Activated T-helper 17 cell treated with anti-CD3 and anti-CD28 coated beads, Interleukin-2, amount 50 U/mL, for 72 hours (primary cell): ENCODE data around the gene CCNL2. TPM values are rescaled to one million over a fixed set of nuclear protein-coding genes. Genes with fewer than 3 reads are reported as not detected.
A peak's percentile ranks its signal among the peaks of the same experiment; 100 is the strongest.
"Not testable (repeated sequence)": the region's sequence is repeated elsewhere in the genome, so short reads cannot be mapped to it uniquely, and the experiment has no call there.

Experiments
- ATAC-seq: fragments of 150-1000 bp; cut with Tn5 transposase; replicated peaks from 2 replicates; pipeline ENCODE4 v1.10.0; 2021; ENCODE audit warnings: mild to moderate bottlenecking, moderate library complexity
- H3K27ac Mint-ChIP-seq: one replicate; pipeline ENCODE4 v1.8.0; 2022; ENCODE audit warnings: mixed read lengths
- H3K27me3 Mint-ChIP-seq: one replicate; pipeline ENCODE4 v1.8.0; 2022; ENCODE audit warnings: mixed read lengths
- H3K36me3 Mint-ChIP-seq: one replicate; pipeline ENCODE4 v1.8.0; 2022; ENCODE audit warnings: low read depth, mild to moderate bottlenecking, mixed read lengths
- H3K4me1 Mint-ChIP-seq: one replicate; pipeline ENCODE4 v1.8.0; 2022; ENCODE audit warnings: mixed read lengths
- H3K4me3 Mint-ChIP-seq: one replicate; pipeline ENCODE4 v1.8.0; 2022; ENCODE audit warnings: mild to moderate bottlenecking, mixed read lengths
- H3K9me3 Mint-ChIP-seq: one replicate; pipeline ENCODE4 v1.8.0; 2022; ENCODE audit warnings: mixed read lengths
- total RNA-seq, 2 donors: library from RNA; stranded (reverse); gene quantifications; one replicate each; pipeline ENCODE4 v1.2.3, GENCODE V29; 2022

Gene CCNL2
- total RNA-seq, 2 donors from 2014 or later = 103 to 107 TPM

DNA sequence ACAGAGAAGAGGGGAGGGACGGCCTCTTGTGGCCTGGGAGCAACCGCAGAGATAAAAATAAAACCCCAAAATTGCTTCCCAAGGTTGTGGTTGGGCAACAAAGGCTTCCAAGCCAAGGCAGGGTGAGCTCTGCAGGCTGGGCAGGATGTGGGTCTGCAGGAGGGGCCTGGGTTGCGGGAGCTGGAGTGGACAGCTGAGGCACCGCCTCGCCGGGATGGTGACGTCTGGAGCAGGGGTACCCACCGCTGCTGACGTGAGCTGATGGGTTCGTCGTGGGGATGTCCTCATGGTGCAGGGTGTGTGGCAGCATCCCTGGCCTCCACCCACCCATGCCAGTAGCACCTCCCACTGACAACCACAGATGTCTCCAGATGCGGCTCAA is 27.8 kb downstream of the CCNL2 start:
- Mint-ChIP-seq H3K27me3 (no peaks in the 10 kb centered on the region), H3K9me3 (no peaks in the 10 kb centered on the region), H3K27ac (no peak overlapping the region), H3K4me1 (no peaks in the 10 kb centered on the region), H3K36me3 (peaks cover 26% of the 10 kb centered on the region), H3K4me3 (peak overlapping the region; percentile 11)
- ATAC-seq = peak; percentile 8

DNA sequence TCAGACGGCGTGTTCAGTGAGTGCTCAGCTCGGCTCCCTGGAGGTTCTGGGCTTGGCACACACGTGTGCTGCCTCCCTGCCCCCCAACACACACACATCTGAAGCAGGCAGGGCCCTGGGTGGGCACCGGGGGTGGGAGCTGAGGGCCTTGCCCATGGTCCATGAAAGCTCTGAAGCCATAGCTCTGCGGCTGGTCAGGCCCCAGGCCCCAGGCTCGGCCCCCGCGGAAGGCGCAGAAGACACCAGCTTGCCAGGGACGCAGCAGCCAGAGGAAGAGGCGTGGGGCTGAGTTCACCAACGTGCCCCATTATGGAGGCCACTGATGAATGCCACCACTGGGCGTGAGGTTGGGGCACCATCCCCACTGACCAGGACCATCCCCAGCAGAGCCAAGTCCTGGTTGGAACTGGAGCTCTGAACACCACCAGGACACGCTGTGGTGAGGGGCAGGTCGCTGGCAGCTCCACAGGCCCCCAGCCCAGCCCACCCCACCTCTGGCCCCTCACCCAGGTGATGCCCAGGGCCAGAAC is 28.3 kb downstream of the CCNL2 start:
- no peak for ATAC-seq
- Mint-ChIP-seq H3K27ac (no peak overlapping the region), H3K4me3 (peak overlapping the region; percentile 11)

GRCh38 chr1:1370094-1370493 is 29.0 kb downstream of the CCNL2 start:
- not testable (repeated sequence) for ATAC-seq, H3K4me3 Mint-ChIP-seq, H3K27ac Mint-ChIP-seq

More for the DNA sequence above, 28.3 kb downstream of the CCNL2 start:
- H3K27me3 Mint-ChIP-seq = no peaks in the 10 kb centered on the region
- peaks cover 26% of the 10 kb centered on the region for H3K36me3 Mint-ChIP-seq
- H3K4me1 Mint-ChIP-seq = no peaks in the 10 kb centered on the region
- no peaks in the 10 kb centered on the region for H3K9me3 Mint-ChIP-seq

GRCh38 chr1:1367315-1367714 is 31.8 kb downstream of the CCNL2 start:
- no peaks in the 10 kb centered on the region for H3K9me3 Mint-ChIP-seq
- no peak overlapping the region for H3K27ac Mint-ChIP-seq

More at GRCh38 chr1:1370094-1370493, 29.0 kb downstream of the CCNL2 start:
- H3K9me3 Mint-ChIP-seq, H3K4me1 Mint-ChIP-seq, H3K27me3 Mint-ChIP-seq: not testable (repeated sequence)
- peaks cover 21% of the 10 kb centered on the region for H3K36me3 Mint-ChIP-seq

DNA sequence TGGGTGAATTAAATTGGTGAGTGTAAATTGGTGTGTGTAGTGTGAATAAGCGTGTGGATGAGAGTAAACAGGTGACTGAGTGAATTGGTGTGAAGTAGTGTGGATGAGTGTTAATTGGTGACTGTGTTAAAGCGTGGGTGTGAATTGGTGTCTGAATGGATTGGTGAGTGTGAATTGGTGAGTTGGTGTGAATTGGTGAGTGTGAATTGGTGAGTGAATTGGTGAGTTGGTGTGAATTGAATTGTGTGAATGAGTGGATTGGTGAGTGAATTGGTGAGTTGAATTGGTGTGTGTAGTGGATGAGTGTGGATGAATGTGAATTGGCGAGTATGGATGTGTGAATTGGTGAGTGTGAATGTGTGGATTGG is 32.5 kb downstream of the CCNL2 start:
- Mint-ChIP-seq H3K27ac (no peak overlapping the region), H3K4me3 (no peak overlapping the region), H3K9me3 (no peaks in the 10 kb centered on the region)

More at GRCh38 chr1:1367315-1367714, 31.8 kb downstream of the CCNL2 start:
- Mint-ChIP-seq H3K4me3 (no peak overlapping the region), H3K27me3 (no peaks in the 10 kb centered on the region), H3K36me3 (no peaks in the 10 kb centered on the region), H3K4me1 (no peaks in the 10 kb centered on the region)
- ATAC-seq = no peak

DNA sequence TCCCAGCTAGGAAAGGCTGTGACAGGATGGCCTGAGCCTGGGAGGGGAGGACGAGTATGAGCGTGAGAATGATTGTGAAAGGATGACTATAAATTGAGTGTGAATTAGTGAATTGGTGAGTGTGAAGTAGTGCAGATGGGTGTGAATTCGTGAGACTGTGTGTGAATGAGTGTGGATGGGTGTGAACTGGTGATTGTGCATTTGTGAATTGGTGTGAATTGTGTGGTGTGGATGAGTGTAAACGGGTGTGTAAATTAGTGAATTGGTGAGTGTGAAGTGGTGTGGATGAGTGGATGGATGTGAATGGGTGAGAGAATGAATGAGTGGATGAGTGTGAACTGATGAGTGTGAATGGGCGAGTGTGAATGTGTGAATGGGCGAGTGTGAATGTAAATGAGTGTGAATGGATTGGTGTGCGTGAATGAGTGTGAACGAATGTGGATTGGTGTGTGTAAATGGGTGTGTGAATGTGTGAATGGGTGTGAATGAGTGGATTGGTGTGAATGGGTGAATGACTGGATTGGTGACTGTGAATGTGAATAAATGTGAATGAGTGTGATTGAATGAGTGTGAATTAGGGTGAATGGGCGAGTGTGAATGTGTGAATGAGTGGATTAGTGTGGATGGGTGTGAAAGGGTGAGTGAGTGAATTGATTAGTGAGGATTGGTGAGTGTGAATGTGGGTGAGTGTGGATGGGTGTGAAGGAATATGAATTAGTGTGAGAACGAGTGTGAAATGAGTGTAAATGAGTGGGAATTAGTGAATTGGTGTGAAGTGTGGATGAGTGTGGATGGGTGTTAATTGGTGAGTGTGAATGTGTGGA is 33.0 kb downstream of the CCNL2 start:
- Mint-ChIP-seq H3K36me3 (no peaks in the 10 kb centered on the region), H3K27ac (no peak overlapping the region), H3K27me3 (no peaks in the 10 kb centered on the region), H3K4me3 (no peak overlapping the region), H3K4me1 (peaks cover under 1% of the 10 kb centered on the region), H3K9me3 (no peaks in the 10 kb centered on the region)
- ATAC-seq = no peak

More for the DNA sequence above, 32.5 kb downstream of the CCNL2 start:
- Mint-ChIP-seq H3K4me1 (no peaks in the 10 kb centered on the region), H3K36me3 (no peaks in the 10 kb centered on the region), H3K27me3 (no peaks in the 10 kb centered on the region)
- no peak for ATAC-seq

DNA sequence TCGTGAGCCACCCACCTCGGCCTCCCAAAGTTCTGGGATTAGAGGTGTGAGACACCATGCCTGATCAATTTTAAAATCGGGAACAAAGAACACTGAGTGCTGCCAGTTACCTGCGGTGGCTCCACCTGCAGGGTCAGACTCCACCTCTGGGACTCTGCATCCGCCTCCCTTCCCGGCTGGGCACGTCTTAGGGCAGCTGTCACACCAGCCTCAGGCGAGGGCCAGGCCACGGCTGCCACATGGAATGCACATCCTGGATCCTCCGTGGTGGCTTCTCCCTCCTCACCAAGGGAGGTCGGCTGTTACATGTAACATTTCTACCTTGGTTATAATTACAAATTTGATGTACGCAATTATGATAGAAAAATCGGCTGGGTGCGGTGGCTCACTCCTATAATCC is 34.9 kb downstream of the CCNL2 start:
- Mint-ChIP-seq H3K4me3 (no peak overlapping the region), H3K4me1 (peaks cover 6% of the 10 kb centered on the region), H3K9me3 (no peaks in the 10 kb centered on the region), H3K27ac (no peak overlapping the region), H3K36me3 (no peaks in the 10 kb centered on the region), H3K27me3 (no peaks in the 10 kb centered on the region)
- ATAC-seq = no peak

- no peak for ATAC-seq
- no peak overlapping the region for H3K4me3 Mint-ChIP-seq
- H3K4me1 Mint-ChIP-seq = peaks cover 6% of the 10 kb centered on the region
- H3K27me3 Mint-ChIP-seq = no peaks in the 10 kb centered on the region
- no peak overlapping the region for H3K27ac Mint-ChIP-seq
- H3K36me3 Mint-ChIP-seq = no peaks in the 10 kb centered on the region
- H3K9me3 Mint-ChIP-seq = no peaks in the 10 kb centered on the region
Measured at GRCh38 chr1:1361982-1362423, 37.1 kb downstream of the CCNL2 start.

DNA sequence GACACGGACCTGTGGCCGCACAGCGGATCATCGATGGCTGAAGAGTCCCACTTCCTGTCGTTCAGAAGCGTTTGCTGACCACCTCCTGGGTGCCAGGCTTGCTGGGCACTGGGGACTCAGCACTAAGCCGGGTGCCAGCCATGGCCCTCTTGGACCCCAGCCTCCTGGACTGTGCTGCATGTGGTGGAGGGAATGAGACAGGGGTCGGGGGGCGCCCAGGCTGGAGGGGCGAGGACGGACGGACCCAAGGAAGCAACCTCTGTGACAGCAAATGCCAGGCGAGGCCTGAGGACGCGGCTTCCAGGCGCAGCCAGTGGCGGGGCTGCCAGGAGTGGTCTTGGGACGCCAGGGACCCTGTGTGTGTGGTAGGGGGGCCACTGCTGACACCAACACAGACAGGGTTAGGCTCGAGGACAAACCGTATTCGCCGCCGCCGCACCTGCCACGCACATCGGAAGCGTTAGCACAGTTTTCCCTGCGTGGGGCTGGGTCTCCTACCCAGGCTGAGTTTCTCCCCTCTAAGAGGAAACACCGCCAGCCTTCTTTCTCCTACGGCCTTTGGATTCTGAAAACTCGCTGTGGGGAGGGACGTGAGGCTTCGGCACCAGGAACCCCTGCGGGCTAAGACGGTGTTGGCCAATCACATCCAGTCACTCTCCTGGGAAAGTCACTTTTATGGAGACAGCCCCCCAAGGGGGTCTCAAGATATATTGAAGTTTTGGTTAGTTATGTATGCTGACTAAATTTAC is 37.7 kb downstream of the CCNL2 start:
- Mint-ChIP-seq H3K4me1 (peaks cover 6% of the 10 kb centered on the region), H3K27me3 (no peaks in the 10 kb centered on the region), H3K4me3 (no peak overlapping the region), H3K9me3 (no peaks in the 10 kb centered on the region), H3K36me3 (no peaks in the 10 kb centered on the region), H3K27ac (no peak overlapping the region)
- no peak for ATAC-seq

DNA sequence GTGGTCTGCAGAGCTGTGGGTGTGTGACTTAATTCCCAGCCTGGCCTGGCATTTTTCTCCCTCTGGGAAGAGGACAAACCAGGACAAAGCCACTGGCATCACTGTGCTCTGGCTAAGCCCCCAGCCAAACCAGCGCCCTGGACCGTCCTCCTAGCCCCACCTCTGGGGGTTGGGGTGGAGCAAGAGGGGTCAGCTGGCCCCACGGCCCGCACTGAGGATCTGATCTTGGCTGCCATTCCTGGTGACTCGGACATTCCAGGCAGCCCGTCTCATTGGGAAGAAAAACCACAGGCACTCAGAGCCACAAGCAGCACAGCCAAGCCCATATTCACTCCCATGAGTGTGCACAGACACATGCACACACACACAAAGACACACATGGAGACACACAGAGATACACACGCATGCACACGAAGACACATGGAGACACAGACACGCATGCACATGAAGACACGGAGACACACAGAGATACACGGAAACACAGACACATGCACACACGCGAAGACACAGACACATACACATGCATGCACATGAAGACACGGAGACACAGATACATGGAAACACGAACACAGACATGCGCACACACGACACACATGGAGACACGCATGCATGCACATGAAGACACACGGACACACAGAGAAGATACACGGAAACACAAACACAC is 38.5 kb downstream of the CCNL2 start:
- Mint-ChIP-seq H3K27me3 (no peaks in the 10 kb centered on the region), H3K4me3 (no peak overlapping the region), H3K4me1 (peaks cover 6% of the 10 kb centered on the region), H3K9me3 (no peaks in the 10 kb centered on the region), H3K36me3 (no peaks in the 10 kb centered on the region), H3K27ac (no peak overlapping the region)
- ATAC-seq = no peak

DNA sequence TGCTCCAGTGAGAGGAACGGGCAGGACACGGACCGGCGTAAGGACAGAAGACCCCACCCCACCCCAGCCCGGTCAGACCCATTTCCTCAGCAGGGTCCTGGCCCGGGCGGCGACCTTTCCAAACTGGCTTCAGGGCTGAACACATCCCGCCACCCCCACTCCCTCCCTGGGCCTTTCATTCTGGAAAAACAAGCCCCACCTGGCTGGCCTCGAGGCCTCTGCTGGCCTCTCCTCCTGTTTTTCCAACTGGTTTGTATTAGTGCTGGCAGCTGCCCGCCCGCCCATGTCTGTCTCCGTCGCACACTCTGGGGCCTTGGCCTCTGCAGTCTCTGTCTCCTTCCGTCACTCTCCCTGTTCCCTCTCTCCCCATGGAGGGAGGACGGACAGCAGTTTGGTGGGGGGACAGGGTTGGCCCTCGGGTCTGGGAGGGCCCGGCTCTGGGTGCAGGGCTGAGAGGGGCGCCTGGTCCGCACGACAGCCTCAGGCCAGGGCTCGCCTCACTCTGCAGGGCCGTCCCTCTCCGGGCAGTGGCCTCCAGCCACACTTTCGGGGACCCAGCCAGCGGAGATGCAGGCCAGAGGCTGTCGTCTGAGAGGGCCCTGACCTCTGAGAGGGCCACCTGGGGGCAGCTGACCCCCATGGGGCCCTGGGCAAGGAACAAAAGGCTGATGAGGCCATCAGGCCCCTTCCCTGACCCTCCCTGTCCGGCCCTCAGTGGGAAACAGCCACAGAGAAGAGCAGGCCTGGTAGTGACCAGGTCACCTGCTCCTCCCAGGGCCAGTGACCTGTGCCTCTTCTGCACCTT is 39.3 kb downstream of the CCNL2 start:
- Mint-ChIP-seq H3K36me3 (no peaks in the 10 kb centered on the region), H3K9me3 (no peaks in the 10 kb centered on the region), H3K4me3 (no peak overlapping the region), H3K27me3 (no peaks in the 10 kb centered on the region), H3K27ac (no peak overlapping the region), H3K4me1 (peaks cover 6% of the 10 kb centered on the region)
- no peak for ATAC-seq

GRCh38 chr1:1359308-1359663 is 39.8 kb downstream of the CCNL2 start:
- peak overlapping the region; percentile 12 for H3K4me3 Mint-ChIP-seq
- no peaks in the 10 kb centered on the region for H3K36me3 Mint-ChIP-seq
- H3K27me3 Mint-ChIP-seq = peaks cover under 1% of the 10 kb centered on the region
- H3K27ac Mint-ChIP-seq = no peak overlapping the region
- peak; percentile 59 for ATAC-seq
- peaks cover 6% of the 10 kb centered on the region for H3K4me1 Mint-ChIP-seq
- no peaks in the 10 kb centered on the region for H3K9me3 Mint-ChIP-seq

- Mint-ChIP-seq H3K4me1 (peaks cover 6% of the 10 kb centered on the region), H3K27ac (no peak within 1 kb of the TSS), H3K27me3 (peaks cover 2% of the 10 kb centered on the region), H3K4me3 (peak within 1 kb of the TSS; percentile 12), H3K9me3 (no peaks in the 10 kb centered on the region), H3K36me3 (no peaks in the 10 kb centered on the region)
- ATAC-seq = peak; percentile 32
Measured at GRCh38 chr1:1358433-1359271, 40.5 kb downstream of the CCNL2 start, which contains the start of gene MXRA8. TSS of gene MXRA8 (minus strand) at chr1:1358555. CDS start at chr1:1358504, 51 bp downstream.
